Fibroblast of skin of right quadriceps (primary cell): Measurements from ENCODE around the gene ARID5A.
A peak's percentile ranks its signal among the peaks of the same experiment; 100 is the strongest.

Source experiments
- DNase-seq: peaks from one replicate; pipeline ENCODE4 v3.0.0-alpha.2; 2013

ARID5A gene

DNA sequence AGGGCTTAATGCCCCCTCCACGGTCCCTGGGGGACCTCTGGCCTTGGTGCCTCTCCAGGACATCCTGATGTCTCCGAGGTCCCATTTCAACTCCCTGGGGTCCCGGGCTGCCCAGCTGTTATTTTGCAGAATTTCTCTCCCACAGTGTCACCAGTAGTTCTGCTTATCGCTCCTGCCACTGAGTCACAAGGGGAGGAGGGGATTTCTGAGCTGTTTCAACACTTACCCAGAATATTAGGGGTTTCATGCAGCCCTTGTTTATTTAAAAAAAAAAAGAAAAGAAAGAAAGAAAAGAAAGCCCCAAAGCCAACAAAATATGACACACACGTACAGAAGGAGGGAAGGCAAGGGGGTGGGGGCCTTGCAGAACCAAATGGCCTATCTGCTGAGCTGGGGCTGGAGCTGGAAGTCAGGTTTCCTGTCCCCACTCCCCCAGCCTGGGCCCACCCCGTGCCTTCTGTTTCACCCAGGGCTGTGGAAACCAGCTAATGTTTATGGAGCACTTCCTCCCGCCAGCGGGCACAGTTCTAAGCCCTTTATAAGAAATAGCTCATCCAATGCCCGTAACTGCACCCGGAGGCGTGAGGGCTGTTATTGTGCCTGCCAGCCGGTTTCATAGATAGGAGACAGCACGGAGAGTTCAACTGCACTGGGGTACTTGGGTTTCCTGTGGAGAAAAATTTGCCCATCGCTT lies 8.4 kb upstream of the ARID5A start:
- DNase-seq, result peak; percentile 52

DNA sequence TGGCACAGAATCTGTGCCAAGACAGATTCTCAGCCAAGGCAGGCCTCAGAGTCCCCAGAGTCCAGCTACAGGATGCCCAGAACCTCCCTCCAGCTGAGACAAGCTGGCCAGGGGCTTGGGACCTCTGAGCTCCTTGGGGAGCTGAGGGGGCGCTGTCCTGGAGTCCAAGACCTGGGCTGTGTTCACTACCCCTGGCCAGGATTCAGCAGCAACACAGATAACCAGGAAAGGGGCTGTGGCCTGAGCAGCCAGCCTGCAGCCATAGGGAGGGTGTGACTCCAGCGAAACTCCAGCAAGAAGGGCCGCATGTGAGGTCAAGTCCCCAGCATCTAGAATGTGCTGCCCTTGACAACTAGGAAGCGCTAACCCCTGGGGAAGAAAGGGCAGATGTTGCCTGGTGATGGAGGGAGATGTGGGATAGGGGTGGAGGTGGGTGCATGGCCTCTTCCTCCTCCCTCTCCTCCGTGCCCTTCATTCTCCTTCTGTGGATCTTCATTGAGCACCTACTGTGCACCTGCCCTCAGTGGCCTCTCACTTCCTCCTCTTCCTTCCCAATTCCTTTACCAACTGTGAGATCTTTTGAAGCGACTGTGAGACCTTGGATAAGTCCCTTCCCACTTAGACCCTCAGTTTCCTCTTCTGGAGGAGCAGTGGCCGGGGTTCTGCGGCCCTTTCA lies 7.7 kb upstream of the ARID5A start:
- no peak for DNase-seq

DNA sequence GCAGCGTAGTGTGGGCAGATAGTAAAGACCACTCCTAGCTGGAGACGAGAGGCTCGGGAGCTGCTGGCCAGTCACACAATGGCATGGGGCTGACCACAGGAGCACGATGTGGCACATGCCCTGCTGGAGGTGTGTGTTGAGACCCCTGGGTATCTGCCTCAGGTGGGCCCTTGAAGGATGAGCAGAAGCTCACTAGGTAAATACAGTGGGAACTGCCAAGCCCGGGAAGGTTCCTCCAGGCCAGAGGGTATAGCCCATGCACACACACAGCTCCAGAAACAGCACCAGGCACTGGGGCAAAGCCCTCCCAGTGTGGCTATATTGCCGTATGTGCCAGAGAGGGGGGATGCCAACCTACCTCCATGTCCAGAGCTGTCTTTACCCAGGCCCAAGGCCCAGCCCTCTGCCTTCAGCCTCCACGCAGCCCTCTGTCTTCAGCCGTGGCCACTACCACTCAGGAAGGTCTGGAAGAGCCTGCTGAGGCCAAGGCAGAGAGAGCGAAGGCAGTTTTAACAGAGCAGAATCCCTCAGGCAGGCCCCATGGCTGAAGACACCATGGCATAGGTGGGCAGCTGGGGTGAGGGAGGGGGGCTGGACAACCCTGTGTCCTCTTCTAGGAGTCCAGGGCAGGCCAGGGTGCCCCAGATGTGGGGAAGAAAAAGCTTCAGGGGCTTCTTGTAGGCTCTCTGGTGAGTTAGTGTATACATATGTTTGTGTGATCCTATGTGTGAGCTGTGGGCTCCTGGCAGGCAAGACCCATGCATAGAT lies 7.0 kb upstream of the ARID5A start:
- DNase-seq, result no peak

DNA sequence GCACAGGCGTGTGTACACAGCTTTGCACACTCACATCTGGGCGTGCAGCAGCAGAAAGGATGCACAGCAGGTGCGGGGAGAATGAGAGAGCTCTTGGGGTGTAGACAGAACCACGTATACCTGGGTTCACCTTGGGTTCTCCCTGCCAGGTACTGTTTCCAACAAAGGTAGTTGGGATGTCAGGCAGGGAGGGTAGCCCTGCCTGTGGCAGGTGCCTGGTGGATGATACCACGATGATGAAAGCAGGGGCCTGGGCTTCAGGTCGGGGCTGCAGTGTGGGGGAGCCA lies 6.5 kb upstream of the ARID5A start:
- no peak for DNase-seq

DNA sequence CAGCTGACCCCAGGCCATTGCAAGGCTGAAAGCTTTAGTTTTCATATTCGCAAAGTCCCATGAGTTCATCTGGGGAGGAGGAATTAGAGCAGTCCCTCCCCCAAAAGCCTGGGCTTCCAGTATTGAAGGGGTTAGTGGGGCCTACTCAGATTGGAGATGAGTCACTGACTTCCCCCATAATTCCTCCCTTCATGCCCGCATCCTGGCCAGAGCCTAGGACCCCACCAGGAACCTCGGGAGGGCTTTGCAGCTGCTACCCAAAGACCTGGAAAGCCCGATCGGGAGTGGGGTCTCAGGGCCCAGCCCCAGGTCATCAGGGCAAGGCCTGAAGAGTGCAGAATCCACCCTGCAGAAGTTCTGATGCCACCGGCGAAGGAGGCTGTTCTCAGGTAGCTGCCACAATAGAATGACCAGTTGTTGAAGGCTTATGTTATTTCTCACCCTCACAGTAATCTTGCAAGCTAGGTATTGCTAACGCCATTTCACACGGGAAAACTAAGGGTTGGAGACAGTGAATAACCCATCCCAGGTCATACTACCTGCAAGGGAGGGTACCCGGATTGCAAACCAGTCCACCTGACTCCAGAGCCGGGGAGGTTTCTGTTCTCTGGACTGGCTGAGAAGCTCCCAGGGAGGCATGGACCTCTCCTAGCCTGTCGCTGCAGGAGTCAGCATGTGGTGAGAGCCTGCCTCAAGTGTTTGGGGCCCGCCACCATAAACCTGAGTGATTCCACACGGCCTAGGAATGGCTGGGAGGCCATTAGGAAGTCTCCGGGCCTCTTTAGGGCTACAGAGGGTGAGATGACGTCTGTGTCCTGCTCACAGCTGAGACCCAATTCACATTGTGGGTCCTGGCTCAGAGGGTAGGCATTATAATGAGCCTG lies 5.8 kb upstream of the ARID5A start:
- peak; percentile 50 for DNase-seq

DNA sequence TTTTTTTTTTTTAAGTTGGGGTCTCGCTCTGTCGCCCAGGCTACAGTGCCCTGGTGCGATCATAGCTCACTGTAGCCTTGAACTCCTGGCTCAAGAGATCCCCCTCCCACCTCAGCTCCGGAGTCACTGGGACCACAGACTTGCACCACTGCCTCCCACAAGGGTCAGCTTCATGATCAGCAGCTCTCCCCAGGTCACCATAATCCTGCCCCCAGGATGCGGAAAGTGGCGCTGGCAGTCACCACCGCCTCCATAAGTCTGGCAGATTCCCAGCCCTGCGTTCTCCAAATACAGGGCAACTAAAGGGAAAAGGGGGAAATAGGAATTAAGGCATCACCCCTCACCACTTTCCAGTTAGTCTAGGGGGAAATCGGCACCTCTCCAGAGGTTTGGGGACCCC lies 5.2 kb upstream of the ARID5A start:
- DNase-seq, result no peak

DNA sequence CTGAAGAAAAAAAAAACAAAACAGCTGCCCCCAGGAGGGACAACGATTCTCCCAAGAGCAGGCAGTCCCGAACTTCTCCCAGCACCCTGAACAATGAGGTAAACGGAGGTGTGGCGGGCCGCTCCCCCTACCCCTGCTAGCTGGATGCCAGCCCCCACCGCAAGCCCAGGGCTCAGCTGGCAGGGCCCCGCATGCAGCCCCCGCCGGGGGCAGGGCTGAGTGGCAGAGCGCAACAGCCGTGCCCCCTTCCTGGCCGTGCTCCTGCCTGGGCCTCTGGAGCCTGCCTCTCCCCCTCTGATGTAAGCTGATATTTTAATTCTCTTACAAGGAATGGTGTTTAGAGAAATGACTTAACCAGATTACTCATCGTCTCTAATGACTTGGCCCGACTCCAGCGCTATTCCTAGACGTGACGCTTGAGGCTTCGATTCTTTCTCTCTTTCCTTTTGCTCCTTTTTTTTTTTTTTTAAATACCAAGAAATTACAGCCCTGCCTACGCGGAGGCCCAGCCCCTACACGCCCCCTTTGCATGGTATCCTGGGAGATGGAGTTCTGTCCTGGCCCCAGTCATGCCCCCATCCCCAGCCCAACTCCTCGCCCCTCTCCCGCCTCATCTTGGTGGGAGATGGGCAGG lies 4.6 kb upstream of the ARID5A start:
- peak; percentile 100 for DNase-seq

DNA sequence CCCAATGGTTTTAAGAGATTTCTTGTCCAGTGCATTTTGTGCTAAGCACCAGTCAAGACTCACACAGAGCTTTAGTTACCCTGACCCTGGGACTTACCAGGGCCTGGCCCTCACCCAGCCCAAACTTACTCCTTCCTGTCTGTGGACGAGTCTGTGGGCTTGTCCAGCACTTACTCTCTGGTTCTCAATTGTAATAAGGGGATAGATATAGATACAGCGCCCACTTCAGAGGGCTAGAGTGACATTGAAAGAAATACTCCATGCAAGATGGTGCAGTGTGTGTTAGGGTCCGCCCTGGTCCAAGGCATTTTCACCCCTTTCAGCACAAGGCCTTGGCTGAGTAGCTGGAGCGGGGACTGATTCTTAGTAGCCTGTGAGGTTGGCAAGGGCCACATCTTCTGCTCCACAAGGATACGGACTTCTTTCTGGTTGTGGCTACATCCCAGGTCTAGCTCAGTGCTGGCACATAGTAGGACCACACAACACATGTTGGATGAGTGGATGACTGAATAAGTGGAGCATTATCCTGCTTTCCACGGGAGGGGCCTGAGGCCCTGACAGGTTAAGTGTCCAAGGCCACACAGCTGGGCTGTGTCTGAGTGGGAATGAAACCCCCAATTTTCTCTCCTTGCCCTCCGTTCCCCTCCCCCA lies 3.8 kb upstream of the ARID5A start:
- DNase-seq, result no peak

DNA sequence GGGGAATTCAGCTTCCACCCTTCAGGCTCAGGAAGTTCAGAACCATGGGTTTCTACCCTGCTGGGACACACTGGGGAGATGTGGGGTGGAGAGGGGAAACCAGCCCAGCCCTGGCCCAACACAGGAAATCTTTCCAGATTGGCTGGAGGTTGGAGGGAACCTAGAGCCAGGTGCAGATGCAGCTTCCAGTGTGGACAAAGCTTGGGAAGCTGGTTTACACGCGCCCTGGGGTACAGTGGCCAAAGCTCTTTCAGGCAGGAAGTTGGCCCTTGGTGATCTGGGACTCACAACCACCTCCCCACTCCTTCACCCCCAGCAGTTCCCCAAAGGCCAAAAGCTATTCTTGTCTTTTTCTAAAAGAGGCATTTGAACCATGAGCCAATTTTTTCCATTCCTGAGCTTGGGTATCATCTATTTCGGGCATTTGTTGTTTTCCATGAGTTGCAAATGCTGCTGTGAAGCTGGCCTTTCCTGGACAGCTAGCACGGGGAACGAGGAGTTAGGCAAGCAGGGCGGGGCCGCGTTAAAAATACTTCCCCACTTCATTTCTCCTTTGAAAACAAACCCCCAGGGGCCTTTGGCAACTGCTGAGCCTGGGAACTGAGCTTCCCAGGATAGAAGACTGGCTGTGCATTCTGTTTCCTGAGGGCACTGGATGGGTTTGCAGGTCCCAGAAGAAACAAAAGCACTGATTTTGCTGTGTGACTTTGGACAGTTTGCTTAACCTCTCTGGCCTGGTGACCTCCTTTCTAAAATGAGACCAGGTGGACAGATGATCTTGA lies 3.1 kb upstream of the ARID5A start:
- peak; percentile 68 for DNase-seq

DNA sequence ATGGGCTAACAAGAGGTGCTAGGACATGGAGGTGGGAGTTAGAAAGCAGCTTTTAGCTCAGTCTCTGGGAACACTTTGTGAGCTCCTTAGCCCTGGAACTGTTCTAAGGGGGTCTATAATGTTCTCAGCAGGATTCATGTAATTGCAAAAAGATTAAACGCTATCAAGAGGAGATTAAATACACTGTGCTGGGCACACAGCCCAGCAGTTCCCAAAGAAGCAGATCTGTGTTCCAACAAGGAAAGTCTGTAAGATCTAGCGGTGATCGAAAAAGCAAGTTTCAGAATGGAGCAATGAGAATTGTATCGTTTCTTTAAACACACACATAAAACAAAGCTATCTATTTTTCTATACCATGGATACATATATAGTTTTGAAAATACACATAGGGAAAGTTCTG lies 2.4 kb upstream of the ARID5A start:
- DNase-seq, result no peak

DNA sequence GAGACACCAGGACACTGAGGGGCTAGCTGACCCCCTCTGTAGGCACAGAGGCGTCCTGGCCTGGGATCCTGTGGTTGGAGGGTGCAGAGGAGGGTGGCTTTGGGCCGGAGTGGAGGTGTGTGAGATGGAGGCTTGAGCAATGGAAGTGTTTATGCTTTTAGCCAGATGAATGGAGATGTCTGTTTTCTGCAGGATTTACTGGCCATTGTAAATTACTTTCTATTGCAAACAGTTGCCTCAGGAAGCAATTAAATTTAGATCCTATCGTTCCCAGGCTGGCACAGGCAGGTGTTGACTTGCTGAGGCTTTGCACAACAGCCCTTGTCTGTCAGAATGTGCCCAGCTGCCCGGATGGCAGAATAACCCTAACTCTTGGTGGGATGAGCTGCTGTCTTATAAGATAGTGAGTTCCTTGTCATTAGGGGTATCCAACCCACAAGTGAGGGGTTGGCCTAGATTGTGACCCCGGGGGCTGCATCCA lies 1.8 kb upstream of the ARID5A start:
- no peak for DNase-seq

DNA sequence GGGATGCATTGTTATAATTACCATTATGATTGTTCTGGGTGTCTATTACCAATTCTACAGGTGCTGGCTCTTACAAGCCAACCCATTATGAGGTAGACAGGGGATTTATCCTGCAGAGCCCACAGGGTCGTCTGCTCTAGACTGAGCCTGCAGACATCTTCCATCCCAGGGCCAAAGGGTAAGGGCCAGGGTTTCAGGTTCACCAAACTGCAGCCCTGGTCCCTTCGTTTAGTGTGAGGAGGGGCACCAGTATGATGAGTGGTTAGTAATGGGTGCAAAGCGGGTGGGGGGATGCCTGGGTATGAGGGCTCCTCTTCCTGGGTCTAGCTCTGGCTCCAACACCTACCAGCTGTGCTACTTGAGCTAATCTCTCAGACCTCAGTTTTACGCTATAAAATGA lies 1.2 kb upstream of the ARID5A start:
- DNase-seq, result no peak

DNA sequence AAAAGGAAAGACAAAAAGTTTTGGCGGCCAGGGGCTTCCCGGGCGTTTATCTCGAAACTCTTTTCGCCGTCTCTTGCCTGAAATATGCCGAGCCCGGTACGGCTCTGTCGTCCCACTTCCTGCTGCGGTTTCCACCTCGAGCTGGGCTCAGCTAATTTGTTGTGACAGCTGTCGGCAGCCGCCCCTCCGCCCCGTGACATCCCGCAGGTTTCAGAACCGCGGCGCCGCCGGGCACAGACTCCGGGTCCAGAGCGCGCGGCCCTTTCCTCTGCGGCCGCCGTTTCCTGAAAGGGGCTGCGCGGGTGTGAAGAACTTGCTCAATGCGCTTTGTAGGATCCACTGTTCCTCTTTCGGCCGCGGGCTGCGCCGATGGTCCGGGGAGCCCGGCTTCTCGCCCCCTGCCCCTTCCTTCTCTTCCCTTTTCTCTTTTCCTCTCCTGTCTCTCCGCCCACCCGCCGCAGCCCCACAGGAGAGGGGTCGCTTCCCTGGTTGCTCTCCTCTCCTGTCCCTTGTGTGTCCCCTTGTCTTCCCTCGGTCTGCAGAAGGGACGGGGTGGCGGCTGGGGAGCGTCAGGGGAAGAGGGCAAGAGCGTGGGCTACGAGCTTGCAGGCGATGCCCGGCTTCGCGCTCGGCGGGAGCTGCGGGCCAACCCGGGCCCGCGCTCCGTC lies 648 bp downstream of the ARID5A start:
- peak; percentile 49 for DNase-seq

DNA sequence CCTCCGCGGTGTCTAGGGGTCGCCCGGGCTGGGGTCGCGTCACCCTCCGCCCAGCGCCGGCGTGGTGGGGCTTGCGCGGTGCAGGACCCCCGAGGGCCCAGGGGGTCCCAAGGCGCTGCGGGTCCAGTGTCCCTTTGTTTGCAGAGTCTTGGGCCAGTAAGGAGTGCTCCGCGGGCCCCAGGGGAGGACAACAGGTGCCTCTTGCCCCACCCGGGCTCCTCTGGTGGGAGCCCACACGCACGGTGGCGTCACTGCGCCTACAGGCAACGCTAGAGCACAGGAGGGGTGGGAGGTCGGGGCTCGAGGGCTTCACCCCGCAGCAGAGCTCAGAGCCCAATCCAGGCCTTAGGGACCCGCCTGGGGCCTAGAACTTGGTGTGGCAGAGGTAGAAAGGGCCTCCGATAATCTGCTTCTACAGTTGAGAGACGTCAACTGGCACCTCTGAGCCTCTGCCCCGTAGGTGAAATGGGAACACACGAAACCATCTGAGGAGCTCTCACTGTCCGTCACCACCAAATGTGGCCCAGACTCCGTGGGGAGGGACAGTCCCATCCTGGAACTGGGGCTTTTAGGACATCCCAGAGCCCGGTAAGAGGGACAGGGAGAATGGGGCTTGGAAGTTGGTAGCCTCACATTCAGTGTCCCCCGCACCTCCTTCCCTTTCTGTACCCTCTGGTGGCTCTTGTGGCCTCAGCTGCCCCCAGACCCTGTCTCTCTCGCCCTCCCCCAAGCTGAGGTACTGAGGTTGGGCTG lies 1.4 kb downstream of the ARID5A start:
- DNase-seq, result no peak

DNA sequence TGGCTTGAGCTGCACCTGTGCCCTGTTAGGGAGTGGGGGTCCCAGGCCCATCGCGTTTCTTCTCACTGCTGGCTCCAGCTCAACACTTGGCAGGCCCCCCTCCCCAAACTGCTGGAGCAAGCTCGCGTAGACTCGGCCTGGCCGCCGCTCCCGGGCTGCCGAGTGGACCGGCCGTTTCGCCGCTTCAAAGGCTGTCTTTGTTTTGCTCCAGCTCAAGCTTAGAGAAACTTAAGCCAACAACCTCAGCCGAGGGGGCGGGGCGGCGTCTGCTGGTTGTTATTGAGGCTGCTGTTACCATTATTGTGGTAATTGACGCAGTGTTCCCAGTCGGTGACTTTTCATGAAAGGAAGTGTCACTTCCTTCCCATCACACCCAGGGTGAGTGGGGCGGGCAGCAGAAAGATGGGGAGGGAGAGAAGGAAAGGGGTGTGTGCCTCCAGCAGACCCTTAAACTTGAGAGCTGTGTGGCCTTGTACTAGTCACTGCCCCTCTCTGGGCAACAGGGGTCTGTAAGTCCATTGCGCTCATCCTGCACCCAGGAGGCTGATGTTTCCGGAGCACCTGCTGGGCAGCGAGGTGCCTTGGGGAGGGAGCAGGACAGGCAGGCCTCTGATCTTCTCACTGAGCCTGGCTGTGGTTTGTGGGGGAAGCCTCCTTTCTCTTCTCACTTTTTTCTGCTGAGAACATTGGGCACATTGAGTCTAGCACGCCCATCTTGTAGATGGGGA lies 2.1 kb downstream of the ARID5A start:
- no peak for DNase-seq

DNA sequence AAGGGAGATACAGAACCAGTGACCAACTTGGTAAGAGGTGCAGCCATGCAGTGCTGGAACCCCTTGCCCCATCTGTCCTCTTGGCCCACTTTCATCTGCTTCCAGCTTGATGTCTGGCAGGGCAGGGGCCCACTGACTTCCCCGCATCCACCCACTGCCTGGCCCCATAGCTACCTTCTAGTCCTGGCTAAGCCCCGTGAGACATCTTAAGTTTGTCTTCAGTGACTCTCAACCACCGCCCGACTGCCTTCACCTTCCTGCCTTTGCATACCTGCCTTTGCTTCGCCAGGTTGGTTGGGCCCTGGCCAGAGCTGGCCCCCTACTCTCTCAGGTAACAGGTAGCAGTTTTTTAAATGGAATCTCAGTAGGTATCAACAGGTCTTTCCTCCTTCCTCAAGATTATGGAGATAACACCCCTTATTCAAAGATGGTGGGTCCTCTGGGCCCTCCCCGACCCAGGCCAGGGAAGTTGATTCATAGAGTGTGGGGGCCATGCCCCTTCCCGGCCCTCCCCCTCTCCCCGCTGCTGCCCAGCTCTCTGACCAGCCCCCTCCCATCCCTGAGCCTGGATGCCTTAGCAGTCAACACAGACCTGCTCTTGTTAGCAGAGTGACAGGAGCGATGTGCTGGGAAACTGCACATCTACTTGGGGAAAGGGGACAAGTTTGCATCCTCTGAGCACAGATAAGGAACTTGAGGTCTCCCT lies 2.8 kb downstream of the ARID5A start:
- no peak for DNase-seq

DNA sequence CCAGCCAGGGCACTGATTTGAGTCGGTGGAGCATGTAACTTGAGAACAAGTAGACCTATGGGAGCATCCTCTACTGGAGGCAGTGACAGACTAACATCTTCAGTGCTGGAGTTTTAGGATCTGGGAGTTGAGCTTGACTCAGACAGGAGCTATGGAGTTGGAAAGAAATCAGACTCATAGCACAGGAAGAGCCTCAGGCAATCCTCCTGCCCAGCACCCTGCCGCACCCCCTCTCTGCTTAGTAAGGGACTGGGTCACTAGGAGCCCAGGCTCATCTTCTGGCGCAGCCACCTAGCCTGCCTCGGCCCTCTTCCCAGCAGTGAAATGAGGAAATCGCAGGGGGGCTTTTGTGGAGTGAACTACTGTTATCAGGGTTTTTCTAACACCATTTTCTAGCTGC lies 3.6 kb downstream of the ARID5A start:
- peak; percentile 55 for DNase-seq

DNA sequence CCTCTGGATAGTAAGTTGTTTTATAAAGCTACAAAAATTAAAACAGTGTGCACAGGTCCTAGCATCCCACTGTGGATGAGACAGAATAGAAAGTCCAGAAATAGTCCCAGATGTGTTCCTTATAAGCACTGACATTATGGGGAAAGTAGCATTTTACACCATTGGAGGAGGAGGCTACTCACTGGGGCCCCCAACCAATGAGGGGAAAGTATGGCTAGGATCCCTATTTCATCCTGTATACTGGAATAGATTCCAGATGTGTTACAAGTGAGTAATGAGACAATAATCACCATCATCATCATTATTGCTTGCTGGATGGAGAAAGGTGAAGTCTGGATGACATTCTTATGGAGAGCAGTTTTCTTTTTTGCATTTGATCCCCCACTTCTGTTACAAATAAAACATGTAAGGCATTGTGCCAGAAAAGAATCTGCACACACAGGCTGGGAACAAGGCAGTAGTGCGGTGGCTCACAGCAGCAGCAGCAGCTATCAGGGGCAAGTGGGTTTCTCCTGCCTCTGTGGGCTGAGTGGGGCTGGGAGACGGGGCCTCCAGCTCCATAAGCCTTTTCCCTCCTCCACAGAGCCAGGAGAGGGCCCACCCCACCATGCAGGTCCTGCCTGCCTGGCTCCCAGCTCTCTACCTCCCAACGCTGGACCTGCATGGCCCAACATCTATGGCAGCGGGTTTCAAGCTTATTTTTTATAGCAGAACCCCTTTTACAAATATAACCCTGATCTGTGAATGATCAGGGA lies 5.0 kb downstream of the ARID5A start:
- DNase-seq, result peak; percentile 91
